ENCODE results near the gene REPS2.

The REPS2 gene

GRCh38 chrX:17000751-17001150, 54.3 kb downstream of the REPS2 start:
- DNase-seq = no peak

- DNase-seq = peak in 1 of 56 donors; percentile 0
Measured at GRCh38 chrX:17005712-17006368, 59.4 kb downstream of the REPS2 start.

GRCh38 chrX:17007134-17007768, 60.8 kb downstream of the REPS2 start:
- peak in 8 of 56 donors; percentile 1 to 49 (median 4) for DNase-seq

DNA sequence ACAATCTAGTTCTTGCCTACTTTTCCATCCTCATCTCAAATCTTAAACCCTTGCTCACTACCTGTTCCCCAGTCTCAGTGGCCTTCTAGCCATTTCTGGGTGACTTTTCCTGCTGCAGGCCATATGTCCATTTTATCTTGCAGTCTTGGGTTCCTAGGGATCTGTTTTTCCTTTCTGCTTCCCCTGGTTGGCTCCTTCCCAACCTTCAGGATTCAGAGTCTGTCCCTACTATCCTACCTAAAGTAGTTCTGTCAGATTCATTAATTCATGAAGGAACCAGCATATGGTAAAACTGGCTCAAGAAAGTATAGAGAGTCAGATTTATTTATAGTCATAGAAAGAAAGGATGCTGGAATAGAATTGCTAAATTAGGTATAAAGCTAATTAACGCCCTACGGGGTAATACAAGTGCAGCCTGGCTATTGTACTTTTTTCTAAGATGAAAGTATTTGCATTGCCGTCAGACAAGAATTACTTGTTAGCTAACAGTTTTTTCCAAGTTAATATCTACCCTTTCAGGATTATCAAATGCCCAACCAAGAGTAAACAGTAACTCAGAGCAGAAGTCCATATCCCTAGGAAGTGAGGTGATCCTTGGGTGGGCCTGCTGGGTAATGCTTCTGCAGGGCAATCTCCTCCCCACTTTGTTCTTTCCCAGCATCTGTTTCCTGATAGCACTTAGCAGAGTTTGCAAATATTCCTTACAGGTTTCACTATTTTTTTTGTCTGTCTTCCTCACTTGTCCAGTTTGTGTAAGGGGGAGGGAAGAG, 63.6 kb downstream of the REPS2 start:
- DNase-seq = no peak

- DNase-seq = no peak
Measured at GRCh38 chrX:17012465-17012864, 66.0 kb downstream of the REPS2 start.

DNA sequence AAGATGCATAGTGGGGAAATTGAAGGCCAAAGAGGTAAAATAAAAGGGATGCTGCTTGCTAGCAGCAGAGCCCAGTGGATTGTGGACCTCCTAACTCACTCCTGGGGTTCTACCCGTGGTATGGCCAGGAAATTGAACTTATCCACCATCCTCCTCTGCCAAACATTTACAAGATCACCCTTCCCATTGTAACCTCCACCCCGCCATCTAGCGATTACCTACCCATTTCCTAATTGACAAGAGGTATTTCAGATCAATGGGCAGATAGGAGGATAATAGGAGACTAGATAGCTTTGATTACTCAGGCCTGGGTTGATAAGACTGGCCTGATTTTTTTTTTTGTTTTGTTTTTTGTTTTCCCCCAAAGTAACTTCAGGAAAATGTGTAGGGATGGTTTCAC, 67.8 kb downstream of the REPS2 start:
- DNase-seq = no peak

DNA sequence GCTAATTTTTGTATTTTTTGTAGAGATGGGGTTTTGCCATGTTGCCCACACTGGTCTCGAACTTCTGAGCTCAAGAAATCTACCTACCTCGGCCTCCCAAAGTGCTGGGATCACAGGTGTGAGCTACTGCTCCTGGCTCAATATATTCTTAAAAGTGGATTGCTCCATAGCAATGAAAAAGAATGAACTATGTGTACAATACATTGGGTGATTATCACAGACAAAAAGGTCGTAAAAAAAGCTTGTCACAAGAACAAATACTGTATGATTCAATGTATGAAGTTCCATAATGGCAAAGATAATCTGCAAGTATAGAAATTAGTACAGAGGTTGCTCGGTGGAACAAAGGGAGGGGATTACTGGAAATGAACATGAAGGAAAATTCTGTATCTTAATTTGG, 70.7 kb downstream of the REPS2 start:
- DNase-seq = no peak

- no peak for DNase-seq
Measured at GRCh38 chrX:17020356-17020755, 73.9 kb downstream of the REPS2 start.

DNA sequence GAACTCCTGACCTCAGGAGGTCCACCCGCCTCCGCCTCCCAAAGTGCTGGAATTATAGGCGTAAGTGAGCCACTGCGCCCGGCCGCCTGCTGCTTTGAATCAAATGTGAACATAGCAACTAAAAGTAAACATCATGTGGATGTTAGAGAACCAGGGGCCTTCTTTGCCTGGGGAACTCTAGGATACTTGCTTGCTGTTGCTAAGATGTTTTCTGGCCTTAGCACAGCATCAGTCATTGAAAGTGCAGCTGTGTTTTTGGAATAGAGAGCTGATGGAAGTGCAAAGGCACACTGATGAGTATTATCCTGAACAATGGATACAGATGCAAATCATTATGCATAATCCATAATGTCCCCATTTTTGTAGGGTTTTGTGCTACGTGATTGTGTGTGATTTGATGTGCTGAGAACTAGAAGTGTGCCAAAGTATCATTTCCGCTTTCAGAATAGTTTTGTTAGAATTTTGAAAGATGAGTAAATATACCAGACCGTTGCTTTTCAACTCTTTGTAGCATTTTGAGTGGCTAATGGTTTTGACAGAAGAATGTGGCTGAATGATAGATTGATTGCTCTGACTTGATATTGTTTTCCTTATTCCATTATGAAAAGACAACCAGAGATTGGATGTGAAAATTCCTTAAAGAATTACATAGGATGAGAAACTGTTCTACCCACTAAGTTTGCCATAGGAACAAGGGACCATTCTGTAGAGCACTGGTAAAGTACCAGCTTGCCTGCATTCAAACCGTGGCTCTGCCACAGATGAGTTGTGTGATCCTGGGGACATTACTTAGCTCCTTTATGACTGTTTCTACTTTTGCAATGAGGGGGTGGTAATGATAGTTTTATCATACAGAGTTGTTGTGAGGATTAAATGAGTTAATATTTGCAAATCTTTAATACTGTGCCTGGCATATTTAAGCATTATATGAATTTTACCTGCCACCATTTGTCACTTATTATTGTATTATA, 74.7 kb downstream of the REPS2 start:
- DNase-seq = peak in 9 of 56 donors; percentile 1 to 30 (median 7)

DNA sequence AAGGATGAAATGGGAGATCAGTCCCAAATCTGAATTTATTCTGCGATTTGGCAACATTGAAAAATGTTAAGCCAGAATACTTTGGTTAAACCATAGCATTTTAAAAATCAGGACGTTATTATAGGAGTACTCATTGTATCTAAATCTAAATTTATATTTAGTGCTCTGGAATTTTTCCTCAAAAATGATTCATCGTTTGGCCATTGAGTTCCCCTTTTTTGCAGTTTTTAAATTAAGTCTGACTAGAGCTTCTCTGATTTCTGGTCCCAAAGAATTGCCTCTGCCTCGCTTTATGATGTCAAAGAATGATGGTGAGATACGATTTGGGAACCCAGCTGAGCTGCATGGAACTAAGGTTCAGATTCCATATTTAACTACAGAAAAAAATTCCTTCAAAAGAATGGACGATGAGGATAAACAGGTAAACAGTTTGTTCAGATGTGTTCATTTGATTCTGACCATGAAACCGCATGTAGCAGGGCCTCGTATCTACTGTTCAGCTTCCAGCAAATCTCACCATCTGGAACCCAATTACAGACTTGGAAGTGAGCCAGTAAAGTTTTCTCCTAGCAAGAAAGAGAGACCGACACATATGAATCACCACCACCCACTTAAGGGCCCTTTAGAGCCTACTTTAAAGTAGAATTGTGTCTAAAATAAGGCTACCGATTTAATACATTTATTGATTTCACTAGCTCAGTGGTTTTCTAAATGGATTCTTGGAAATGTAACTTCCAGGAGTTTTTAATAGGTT, 75.6 kb downstream of the REPS2 start:
- DNase-seq = no peak

DNA sequence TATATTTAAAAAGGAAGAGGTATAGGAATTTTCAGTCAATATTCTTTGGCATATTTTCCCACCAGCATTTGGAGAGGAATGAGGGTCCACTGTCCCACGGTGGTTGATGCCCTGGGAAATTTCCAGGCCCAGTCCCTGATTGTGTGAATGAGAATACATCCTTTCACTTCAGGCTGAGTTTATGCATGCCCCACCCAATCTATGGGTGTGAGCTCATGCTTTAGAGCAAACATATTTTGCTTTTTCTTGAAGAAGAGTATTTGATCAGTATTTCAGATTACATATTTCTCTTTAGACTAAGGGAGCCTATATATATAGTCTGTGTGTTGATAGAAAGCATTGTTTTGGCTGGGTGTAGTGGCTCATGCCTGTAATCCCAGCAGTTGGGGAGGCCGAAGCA, 77.2 kb downstream of the REPS2 start:
- DNase-seq = no peak

DNA sequence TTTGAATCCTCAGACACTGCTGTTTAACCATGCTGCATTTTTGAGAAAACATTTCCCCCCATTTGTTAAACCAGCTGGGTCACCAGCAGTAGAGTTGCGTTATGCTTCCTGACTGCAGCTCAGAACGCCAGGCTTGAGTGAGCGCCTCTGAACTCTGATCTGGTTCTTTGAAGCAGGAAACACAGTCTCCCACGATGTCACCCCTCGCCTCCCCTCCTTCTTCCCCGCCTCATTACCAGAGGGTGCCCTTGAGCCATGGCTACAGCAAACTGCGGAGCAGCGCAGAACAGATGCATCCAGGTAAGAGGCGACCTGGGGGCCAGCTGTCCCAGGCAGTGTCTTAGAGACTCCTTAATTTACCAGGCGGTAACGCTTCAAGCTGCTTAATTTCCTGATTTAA, 78.4 kb downstream of the REPS2 start:
- DNase-seq = peak in 1 of 56 donors; percentile 3

- peak in 1 of 56 donors; percentile 0 for DNase-seq
Measured at GRCh38 chrX:17025621-17026302, 79.3 kb downstream of the REPS2 start.

DNA sequence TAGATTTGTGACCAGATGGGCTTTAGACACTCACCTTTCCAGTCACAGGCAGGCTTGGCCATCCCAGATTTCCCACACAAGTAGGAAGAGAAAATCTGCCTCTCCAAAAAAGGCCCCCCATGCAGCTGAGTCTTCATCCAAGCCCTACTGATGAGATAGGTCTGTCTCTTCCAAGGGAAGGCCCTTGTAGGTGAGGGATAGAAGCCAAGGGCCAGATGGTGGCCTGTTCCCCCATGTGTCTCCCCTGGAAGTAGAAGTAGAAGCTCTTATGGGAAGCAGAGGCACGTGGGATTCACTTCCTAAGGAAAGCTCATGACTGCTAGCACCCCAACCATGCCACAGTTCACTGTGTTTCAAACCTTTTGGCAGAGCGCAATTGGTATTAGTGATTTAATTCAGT, 81.5 kb downstream of the REPS2 start:
- no peak for DNase-seq

DNA sequence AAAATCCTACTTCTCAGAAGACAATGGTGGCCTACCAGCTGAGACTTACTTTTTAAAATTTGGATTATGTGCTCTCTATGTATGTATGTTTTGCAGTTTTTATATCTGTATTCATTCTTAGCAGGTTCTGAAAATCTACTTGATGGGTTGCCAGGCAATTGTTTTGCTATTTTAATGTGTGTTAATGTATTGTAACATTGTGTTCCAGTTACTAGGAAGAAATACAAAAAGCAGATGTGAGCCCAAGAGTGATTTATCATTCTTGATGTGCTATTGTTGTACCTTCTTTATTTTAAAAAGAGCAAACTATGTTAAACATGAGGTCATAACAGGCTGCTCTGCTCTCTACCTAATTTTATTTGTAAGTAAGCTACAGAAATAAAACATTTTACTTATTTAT, 81.9 kb downstream of the REPS2 start:
- no peak for DNase-seq

- DNase-seq = peak in 7 of 56 donors; percentile 1 to 19 (median 6)
Measured at GRCh38 chrX:17030092-17030491, 83.6 kb downstream of the REPS2 start.

DNA sequence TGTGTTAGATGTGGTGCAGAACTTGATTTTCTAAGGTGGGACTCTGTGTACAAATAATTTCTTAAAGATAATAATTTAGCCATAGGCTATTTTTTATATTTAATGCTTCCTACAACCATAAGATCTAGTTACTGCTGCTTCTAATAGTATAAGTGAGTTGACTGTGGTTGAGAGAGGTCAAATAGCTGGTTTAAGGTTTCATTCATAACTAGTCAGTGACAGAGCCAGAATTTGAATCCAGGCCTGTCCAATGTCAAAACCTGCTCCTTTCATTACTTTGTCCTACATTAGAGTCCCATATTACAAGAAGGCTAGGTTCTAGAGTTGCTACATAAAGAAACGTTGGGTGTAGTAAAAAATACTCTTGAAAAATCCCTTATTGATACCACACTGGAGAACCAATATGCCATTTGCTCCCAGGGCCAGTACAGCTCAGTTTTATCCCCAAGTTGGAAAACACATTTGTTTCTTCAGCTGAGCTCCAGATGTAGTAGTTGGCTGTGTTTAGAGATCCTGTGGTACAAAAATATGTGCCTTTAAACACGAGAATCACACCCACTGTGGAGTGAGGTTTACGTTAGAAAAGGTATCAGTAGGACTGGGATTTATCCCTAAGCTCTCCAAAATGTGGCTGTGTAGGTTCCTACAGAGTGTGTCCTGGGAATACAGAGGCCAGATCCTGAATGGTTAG, 84.3 kb downstream of the REPS2 start:
- DNase-seq = no peak

- DNase-seq = no peak
Measured at GRCh38 chrX:17031827-17032226, 85.4 kb downstream of the REPS2 start.

GRCh38 chrX:17032351-17032750, 85.9 kb downstream of the REPS2 start:
- no peak for DNase-seq

Measured in amygdala (tissue), 56 donors.